ENCODE measurements around the gene PTPN1. TPM values are rescaled to one million over a fixed set of nuclear protein-coding genes. Genes with fewer than 3 reads are reported as not detected.

Gene PTPN1
- total RNA-seq, 4 donors from 2014 or later = 20.5 to 28.8 (median 24.9) TPM

GRCh38 chr20:50594591-50595432, 84.6 kb downstream of the PTPN1 start:
- TF ChIP-seq, protein P1, sequence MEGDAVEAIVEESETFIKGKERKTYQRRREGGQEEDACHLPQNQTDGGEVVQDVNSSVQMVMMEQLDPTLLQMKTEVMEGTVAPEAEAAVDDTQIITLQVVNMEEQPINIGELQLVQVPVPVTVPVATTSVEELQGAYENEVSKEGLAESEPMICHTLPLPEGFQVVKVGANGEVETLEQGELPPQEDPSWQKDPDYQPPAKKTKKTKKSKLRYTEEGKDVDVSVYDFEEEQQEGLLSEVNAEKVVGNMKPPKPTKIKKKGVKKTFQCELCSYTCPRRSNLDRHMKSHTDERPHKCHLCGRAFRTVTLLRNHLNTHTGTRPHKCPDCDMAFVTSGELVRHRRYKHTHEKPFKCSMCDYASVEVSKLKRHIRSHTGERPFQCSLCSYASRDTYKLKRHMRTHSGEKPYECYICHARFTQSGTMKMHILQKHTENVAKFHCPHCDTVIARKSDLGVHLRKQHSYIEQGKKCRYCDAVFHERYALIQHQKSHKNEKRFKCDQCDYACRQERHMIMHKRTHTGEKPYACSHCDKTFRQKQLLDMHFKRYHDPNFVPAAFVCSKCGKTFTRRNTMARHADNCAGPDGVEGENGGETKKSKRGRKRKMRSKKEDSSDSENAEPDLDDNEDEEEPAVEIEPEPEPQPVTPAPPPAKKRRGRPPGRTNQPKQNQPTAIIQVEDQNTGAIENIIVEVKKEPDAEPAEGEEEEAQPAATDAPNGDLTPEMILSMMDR (IDR thresholded peaks at IDR 0.05) = no peak
- TF ChIP-seq POLR2A (IDR thresholded peaks at IDR 0.05) = no peak
- DNase-seq = no peak
- no peak overlapping the region for H3K4me3 ChIP-seq (replicated peaks in 1 of 3)
- peaks cover 11 to 24% of the 10 kb centered on the region in 2 donors for H3K4me1 ChIP-seq
- 55 to 63% methylated on average over 18 to 19 of the region's 19 CpGs for WGBS, 2 donors
- no peaks in the 10 kb centered on the region for H3K36me3 ChIP-seq
- no peaks in the 10 kb centered on the region for H3K9me3 ChIP-seq
- H3K27ac ChIP-seq = no peak overlapping the region
- no peaks in the 10 kb centered on the region for H3K27me3 ChIP-seq
- intact Hi-C loops (cut with DNase I) = no loop called here

DNA sequence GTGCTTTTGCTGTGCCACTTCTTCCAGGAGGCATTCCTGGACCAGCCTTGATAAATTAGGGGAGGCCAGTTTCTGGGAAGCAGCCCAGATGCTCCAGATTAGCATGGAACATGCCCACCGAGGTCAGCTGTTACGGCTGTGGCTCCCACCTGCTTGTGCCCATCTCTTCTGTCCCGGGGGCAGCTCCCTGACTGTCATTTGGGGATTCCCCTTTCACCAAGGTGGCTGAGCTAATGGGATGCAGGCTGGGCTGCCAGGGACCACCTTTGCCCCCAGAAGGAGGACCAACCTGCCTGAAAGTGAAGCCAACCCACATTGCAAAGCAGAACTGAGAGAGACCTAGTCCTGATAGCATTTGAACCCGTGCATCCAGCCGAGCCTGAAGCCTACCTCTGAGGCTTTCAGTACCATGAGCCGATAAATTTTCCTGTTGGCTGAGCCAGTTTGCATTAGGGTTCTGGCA, 85.3 kb downstream of the PTPN1 start:
- Histone ChIP-seq H3K36me3 (no peaks in the 10 kb centered on the region), H3K27me3 (no peaks in the 10 kb centered on the region), H3K9me3 (no peaks in the 10 kb centered on the region), H3K4me3 (replicated peaks in 1 of 3) (no peak overlapping the region), H3K4me1 (peaks cover 11 to 20% of the 10 kb centered on the region in 2 donors), H3K27ac (no peak overlapping the region)
- TF ChIP-seq, protein P1 (IDR thresholded peaks at IDR 0.05) = no peak
- TF ChIP-seq POLR2A (IDR thresholded peaks at IDR 0.05) = no peak
- no peak for DNase-seq
- intact Hi-C loops (cut with DNase I) = no loop called here
- WGBS, 2 donors = 80 to 89% methylated on average over 1 to 6 of the region's 6 CpGs

DNA sequence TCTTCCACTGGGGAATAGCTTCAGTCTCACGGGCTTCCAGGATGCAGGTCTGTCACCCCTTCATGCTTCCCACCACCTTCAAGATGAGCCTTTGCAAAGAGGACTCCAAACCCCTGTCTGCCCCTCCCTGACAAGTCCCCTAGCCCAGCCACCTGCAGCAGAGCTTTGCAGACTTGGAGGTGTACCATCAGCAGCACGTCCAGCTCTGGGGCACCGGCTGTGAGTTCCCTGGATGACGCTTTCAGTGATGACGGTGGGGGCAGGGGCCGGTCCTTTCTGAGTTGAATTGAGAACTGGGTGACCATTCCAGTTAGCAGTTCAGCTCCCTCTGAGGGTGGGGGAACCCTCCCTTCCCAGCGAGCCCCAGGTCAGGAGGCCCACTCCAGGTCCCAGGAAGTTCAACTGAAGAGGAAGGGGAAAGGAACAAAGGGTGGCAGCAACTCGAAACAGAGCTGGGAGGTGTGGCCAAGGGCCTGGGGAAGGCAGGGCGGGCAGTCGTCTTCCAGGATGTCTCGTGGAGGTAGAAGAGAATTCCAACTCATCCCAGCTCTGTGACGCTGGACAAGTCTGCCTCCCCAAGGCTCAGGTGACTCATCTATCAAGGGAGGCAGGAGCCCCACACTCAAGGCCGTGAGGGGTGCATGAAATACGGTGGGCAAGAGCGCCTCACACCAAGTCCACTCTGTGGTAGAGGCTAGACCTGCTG, 86.0 kb downstream of the PTPN1 start:
- peaks cover 11 to 19% of the 10 kb centered on the region in 2 donors for H3K4me1 ChIP-seq
- 28 to 33% methylated on average over 15 of the region's 15 CpGs for WGBS, 2 donors
- TF ChIP-seq, protein P1 (IDR thresholded peaks at IDR 0.05) = no peak
- peak in 1 of 2 donors; percentile 18 for TF ChIP-seq POLR2A (IDR thresholded peaks at IDR 0.05)
- H3K9me3 ChIP-seq = no peaks in the 10 kb centered on the region
- intact Hi-C loops (cut with DNase I) = no loop called here
- peak in 1 of 2 donors; percentile 19 for DNase-seq
- no peaks in the 10 kb centered on the region for H3K27me3 ChIP-seq
- no peaks in the 10 kb centered on the region for H3K36me3 ChIP-seq
- H3K4me3 ChIP-seq (replicated peaks in 1 of 3) = no peak overlapping the region
- H3K27ac ChIP-seq = no peak overlapping the region

GRCh38 chr20:50596694-50597021, 86.5 kb downstream of the PTPN1 start:
- Histone ChIP-seq H3K4me1 (peaks cover 9 to 16% of the 10 kb centered on the region in 2 donors), H3K36me3 (no peaks in the 10 kb centered on the region), H3K9me3 (no peaks in the 10 kb centered on the region), H3K4me3 (replicated peaks in 1 of 3) (no peak overlapping the region), H3K27ac (no peak overlapping the region), H3K27me3 (no peaks in the 10 kb centered on the region)
- TF ChIP-seq, protein P1 (IDR thresholded peaks at IDR 0.05) = no peak
- TF ChIP-seq POLR2A (IDR thresholded peaks at IDR 0.05) = no peak
- 82 to 85% methylated on average over 11 of the region's 11 CpGs for WGBS, 2 donors
- DNase-seq = no peak
- intact Hi-C loops (cut with DNase I) = no loop called here

Data from thyroid gland (tissue), 4 donors.